ENCODE data around the gene DNAH17.

- TF ChIP-seq CTCF (IDR thresholded peaks at IDR 0.05) (no peak), FOSL2 (IDR thresholded peaks at IDR 0.05; ENCODE audit: borderline replicate concordance, low read depth) (no peak), USF2 (IDR thresholded peaks at IDR 0.05; ENCODE audit: borderline replicate concordance, low read depth, low read length) (no peak), RCOR1 (IDR thresholded peaks at IDR 0.05; ENCODE audit: low read length) (no peak), YY1 (IDR thresholded peaks at IDR 0.05; ENCODE audit: low read depth) (no peak), REST (IDR thresholded peaks at IDR 0.05; ENCODE audit: low read depth, low read length) (no peak), SMC3 (IDR thresholded peaks at IDR 0.05; ENCODE audit: low read depth, low read length) (no peak), NRF1 (IDR thresholded peaks at IDR 0.05; ENCODE audit: low read depth, low read length) (no peak), CHD2 (IDR thresholded peaks at IDR 0.05; ENCODE audit: low read length, partially characterized antibody) (no peak), POLR2AphosphoS5 (IDR thresholded peaks at IDR 0.05; ENCODE audit: low read depth, low read length) (no peak), SIN3A (IDR thresholded peaks at IDR 0.05; ENCODE audit: borderline replicate concordance, low read depth, low read length) (no peak), EZH2phosphoT487 (IDR thresholded peaks at IDR 0.05; ENCODE audit: borderline replicate concordance, low read depth) (no peak), RAD21 (IDR thresholded peaks at IDR 0.05; ENCODE audit: low read length) (no peak), TCF12 (IDR thresholded peaks at IDR 0.05) (no peak)
Observed at GRCh38 chr17:78493450-78493849, 83.7 kb downstream of the DNAH17 start.

Data from SK-N-SH (cell line).